HEK293 (cell line): ENCODE measurements around the gene KLRC3.

Experiments
- BCL11A ChIP-seq: fragments of 450-650 bp; formaldehyde crosslinking; IDR thresholded peaks from 2 replicates; pipeline ENCODE4 v1.5.1; 2016; ENCODE audit warnings: low read depth, missing biosample characterization, missing genetic modification characterization
- TCF7L2 ChIP-seq: IDR thresholded peaks from 2 replicates; pipeline ENCODE4 v1.6.1; 2011; ENCODE audit warnings: low read depth, mild to moderate bottlenecking, inconsistent platforms, low read length, moderate library complexity, borderline replicate concordance
- ZNF133 ChIP-seq: fragments of 450-650 bp; formaldehyde crosslinking; IDR thresholded peaks from 2 replicates; pipeline ENCODE4 v1.5.1; 2016; ENCODE audit warnings: missing biosample characterization, missing genetic modification characterization
- ZNF155 ChIP-seq: fragments of 450-650 bp; formaldehyde crosslinking; IDR thresholded peaks from 2 replicates; pipeline ENCODE4 v1.5.1; 2016; ENCODE audit warnings: missing biosample characterization, missing genetic modification characterization
- ZNF423 ChIP-seq: fragments of 450-650 bp; formaldehyde crosslinking; IDR thresholded peaks from 2 replicates; pipeline ENCODE4 v1.5.1; 2016; ENCODE audit warnings: missing biosample characterization, missing genetic modification characterization
- TF ChIP-seq, protein P1 (sequence below): fragments of 450-650 bp; formaldehyde crosslinking; IDR thresholded peaks from 2 replicates; pipeline ENCODE4 v1.5.1; 2016; ENCODE audit warnings: missing biosample characterization, missing genetic modification characterization
- TF ChIP-seq, protein P2 (sequence below): fragments of 450-650 bp; formaldehyde crosslinking; IDR thresholded peaks from 2 replicates; pipeline ENCODE4 v1.5.1; 2016; ENCODE audit warnings: missing biosample characterization, missing genetic modification characterization
- TF ChIP-seq, protein P3 (sequence below): fragments of 450-650 bp; formaldehyde crosslinking; IDR thresholded peaks from 2 replicates; pipeline ENCODE4 v1.5.1; 2016; ENCODE audit warnings: missing biosample characterization, missing genetic modification characterization

GRCh38 chr12:10398168-10398567 lies 22.2 kb downstream of the KLRC3 start:
- TF ChIP-seq BCL11A (tag by site-specific recombination) (no peak), ZNF155 (tag by site-specific recombination) (no peak), ZNF423 (tag by site-specific recombination) (no peak), TCF7L2 (no peak), ZNF133 (tag by site-specific recombination) (no peak)
- TF ChIP-seq, protein P1, sequence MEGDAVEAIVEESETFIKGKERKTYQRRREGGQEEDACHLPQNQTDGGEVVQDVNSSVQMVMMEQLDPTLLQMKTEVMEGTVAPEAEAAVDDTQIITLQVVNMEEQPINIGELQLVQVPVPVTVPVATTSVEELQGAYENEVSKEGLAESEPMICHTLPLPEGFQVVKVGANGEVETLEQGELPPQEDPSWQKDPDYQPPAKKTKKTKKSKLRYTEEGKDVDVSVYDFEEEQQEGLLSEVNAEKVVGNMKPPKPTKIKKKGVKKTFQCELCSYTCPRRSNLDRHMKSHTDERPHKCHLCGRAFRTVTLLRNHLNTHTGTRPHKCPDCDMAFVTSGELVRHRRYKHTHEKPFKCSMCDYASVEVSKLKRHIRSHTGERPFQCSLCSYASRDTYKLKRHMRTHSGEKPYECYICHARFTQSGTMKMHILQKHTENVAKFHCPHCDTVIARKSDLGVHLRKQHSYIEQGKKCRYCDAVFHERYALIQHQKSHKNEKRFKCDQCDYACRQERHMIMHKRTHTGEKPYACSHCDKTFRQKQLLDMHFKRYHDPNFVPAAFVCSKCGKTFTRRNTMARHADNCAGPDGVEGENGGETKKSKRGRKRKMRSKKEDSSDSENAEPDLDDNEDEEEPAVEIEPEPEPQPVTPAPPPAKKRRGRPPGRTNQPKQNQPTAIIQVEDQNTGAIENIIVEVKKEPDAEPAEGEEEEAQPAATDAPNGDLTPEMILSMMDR = no peak
- TF ChIP-seq, protein P2, sequence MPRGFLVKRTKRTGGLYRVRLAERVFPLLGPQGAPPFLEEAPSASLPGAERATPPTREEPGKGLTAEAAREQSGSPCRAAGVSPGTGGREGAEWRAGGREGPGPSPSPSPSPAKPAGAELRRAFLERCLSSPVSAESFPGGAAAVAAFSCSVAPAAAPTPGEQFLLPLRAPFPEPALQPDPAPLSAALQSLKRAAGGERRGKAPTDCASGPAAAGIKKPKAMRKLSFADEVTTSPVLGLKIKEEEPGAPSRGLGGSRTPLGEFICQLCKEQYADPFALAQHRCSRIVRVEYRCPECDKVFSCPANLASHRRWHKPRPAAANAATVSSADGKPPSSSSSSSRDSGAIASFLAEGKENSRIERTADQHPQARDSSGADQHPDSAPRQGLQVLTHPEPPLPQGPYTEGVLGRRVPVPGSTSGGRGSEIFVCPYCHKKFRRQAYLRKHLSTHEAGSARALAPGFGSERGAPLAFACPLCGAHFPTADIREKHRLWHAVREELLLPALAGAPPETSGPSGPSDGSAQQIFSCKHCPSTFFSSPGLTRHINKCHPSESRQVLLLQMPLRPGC (tag by site-specific recombination) = no peak
- TF ChIP-seq, protein P3, sequence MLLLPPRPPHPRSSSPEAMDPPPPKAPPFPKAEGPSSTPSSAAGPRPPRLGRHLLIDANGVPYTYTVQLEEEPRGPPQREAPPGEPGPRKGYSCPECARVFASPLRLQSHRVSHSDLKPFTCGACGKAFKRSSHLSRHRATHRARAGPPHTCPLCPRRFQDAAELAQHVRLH (tag by site-specific recombination) = no peak
